COLO668 (cell line): ENCODE results near the gene PSAPL1.

ENCODE experiments used
- DNase-seq: peaks from one replicate; lab custom pipeline; 2025; ENCODE audit not compliant: unreplicated experiment; lab: John Stamatoyannopoulos, UW

PSAPL1 gene

DNA sequence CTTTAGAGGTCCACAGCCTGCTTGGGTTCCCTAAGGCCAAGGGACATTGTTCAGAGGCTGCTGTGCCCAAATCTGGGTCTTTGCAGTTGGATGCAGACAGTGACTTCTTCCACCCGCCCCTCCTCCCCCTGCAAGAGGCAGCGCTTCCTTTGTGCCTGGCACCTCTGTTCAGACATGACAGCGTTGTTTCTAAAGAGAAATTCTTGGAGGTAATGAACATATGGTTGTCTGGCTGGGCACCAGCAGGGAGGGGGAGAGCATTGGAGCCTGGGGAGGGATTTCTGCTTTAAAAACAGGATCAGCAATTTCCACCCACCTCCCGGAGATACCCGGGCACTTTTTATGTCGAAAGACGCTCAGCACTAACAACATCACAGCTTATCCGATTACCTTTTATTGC lies 51.5 kb downstream of the PSAPL1 start:
- no peak for DNase-seq

DNA sequence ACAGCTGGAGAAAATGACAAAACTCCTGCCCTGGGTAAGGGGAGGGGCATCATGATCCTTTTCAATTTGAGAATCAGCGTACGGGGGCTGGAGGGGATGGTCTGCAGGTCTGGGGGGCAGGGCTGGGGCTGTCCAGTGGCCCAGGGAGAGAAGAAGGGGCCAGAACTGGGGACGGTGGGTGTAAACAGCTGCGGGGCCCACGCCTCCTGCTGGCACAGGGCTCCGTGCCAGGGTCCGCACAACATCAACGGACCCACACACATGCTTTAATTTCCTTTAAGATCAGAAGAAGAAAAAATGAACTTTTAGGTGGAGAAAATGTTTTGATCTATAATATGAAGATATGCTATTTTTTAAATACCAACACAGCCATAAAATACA lies 52.1 kb downstream of the PSAPL1 start:
- DNase-seq, result no peak

DNA sequence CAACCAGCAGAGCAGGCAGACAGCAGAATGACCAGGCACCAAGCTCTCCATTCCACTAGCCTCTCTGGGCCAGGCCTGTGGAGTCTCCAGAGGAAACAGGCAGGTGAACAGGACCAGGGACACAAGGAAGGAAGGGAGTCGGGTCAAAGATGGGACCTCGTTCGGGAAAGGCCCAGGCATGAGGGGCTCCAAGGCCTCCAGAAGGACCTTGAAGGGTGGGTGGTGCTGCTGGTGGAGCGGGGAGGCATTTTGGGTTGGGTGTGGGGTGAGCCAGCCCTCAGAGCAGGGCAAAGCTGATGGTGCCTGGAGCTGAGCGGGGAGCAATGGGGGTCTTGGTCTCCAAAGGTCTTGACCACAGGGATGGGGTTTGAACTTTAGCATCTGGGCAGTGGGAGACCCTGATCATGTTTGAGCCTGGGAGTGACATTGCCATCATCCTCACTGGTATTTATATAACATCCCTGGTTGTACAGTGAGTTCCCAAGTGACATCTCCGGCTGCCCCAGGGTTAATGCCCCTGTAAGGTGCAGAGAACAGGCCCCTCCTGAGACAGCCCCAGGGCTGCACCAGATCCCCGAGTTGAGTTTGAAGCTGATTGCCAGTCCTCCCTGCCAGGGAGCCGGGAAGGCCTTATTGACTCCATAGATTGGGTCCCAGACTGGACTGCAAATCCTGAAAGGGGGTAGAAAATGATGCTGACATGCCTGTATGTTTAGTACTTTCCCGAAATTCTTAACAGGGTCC lies 52.7 kb downstream of the PSAPL1 start:
- DNase-seq, result no peak

DNA sequence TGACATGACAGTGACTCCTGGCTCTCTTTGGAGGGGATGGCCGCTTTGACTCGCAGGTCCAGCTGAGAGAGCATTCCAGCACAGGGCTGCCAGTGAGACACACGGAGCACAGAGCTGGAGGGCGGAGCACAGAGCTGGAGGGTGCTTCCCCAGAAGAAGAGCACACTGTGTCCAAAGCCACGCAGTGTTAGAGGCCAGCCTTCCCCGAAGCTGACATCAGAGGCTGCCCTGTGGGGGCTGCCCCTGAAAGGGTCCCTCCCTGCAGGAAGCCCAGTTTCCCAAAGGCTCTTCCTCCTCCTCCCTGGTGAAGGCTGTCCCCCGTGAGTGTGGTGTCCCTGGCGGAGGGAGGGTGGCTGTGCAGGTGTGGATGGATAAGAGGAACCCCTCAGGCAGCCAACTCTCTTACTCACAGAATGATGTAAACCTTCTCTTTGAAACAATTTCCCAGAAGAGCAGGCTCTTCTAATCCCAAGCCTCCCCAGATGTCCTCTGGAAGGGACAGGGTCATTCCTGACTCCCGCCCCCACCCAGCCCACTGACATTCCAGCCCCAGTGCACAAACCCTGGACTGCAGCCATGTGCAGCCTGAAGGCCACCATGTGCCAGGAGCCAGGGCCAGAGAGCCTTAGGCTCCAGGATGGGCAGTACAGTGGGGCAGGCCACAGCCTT lies 53.4 kb downstream of the PSAPL1 start:
- no peak for DNase-seq
